ENCODE results near the gene PDE4D.

DNA sequence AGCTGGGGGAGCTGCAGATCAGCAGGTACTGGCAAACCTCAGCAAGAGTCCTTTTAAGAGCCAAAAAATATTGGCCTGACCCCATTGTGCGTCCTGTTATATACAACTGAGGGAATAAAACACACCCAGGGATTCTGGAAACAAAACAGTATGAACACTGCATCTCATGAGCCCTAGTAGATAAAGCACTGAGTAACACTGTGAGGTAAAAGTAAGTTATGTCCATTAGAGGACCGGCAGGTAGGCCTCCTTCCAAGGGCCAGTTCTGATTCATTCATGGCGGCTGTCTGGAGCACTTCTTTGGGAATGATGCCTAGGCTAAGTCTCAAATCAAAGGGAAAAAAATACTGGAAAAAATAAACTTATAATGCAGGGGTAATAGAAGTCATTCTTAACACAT, 64.9 kb downstream of the PDE4D start:
- TF ChIP-seq CTCF (conservative IDR thresholded peaks at IDR 0.05 in 1 of 2, IDR thresholded peaks at IDR 0.05 in 1 of 2; ENCODE audit: extremely low read depth in 1 of 2, insufficient read depth in 1 of 2, low read depth in 1 of 2, low read length in 2 of 2) (no peak), EZH2 (IDR thresholded peaks at IDR 0.05; ENCODE audit: borderline replicate concordance, low read length) (no peak)
